Activated gamma-delta T cell treated with anti-CD3 and anti-CD28 coated beads, Interleukin-2, amount 50 U/mL, for 16 hours (primary cell): ENCODE data around the gene UTP15.

Source experiments
- DNase-seq: peaks from one replicate; pipeline ENCODE4 v3.0.0-alpha.2; 2020; ENCODE audit warnings: low read depth

The UTP15 gene

DNA sequence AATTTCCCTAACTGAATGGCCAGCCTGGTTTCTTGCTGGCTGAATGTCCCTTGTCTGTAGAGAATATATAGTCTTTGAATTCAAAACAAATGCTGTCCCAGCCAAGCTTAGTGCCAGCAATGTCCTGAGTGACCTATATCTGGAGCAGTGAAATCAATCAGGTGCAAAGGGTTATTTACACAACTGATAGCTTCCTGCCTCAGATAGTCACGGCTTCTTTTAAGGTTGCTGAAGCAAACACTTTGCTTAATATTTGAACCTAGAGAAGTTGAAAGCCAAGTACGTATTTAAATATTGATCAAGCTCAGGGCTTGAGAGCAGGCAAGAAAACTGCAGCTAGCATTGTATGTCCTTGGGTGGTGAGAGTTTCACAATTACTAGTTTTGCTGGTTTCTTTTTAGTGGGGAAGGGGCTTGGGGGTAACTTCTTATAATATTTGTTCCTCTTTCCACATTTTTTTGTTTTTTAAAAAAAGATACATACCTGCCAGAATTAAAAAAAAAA, 58.4 kb downstream of the UTP15 start:
- DNase-seq: no peak

DNA sequence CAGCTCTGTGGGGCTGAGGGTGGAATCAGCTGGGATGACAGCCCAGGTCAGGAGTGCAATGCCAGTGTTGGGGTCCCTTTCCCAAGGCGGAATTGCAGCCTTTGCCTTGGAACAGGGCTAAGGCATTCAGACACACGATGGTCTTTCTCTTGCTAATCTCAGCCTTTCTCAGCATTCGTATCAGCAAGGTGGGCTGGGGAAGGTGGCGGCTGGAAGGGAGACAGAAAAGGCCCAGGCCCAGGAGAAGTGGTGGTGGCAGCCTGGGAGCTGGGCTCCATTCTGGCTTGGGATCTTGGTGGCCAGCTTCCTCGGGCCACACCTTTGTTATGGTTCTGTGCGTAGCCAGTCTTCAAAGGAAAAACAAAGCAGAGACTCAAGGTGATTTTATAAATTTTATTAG, 59.3 kb downstream of the UTP15 start:
- no peak for DNase-seq

DNA sequence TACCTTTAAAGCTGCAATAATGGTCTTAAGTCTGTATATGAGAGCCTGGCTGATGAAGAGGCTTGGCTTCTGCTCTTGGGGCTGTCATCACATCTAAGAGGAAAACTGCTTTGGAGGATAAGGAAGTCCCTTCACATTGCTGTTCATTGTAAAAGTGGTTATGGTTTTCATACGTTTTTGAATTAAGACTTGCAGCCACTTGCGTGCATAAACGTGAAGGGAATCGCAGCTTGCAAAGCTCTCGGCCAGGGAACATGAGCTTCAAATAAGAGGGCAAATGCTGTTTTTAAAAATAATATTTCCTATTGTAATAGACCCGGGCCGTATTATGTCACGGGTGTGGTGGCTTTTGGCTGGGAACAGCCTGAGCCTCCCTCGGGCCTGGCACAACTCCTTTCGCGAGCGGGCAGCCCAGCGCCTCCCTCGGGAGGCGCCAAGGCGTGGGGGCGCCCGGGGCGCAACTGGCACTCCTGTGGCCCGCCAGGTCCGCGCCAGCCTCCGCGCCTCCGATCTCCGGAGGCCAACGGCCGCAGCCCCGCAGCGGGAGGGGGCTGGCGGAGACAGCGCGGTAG, 59.9 kb downstream of the UTP15 start:
- DNase-seq: no peak

DNA sequence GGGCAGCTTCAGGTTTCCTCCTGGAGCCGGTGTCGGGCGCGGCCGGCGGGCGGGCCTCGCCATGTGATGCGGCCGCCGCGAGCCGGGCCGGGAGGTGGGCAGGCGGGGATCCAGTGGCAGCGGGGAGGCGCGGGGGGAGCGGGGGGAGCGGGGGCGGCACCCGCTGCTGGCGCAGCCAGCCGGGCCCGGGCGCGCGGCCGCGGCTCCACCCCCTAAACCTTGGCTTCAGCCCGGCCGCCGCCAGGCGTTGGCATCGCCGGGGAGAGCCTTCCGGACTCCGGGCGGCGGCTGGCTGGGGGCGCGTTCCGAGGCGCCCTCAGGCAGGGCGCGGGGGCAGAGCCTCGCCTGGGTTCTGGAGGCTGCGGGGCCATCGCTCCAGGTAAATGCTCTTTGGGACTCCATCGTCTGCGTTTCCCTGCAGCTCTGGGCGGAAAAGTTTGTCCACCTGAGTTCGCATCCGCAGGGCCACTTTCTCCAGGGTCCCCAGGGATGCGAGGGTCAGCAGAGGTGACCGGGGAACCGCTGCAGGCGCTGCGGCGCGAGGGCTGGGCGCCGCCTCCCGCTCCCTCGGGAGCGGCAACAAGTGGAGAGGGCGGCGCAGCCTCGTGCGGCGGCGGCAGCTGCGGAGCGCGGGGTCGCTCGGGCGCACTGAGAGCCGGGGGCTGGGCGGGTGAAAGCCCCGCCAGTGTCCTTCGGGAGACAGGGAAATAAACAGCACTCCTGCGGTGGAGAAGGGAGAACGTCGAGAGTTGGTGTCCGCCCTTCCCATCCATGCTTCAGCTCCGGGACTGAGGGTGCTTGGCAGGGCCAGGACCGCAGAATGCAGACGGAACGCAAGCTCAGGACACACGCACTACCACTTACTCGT, 60.6 kb downstream of the UTP15 start, which contains the start of gene ARHGEF28:
Gene ARHGEF28, plus strand, starts transcription at position 253 of the 868 bp plus-strand sequence. CDS start 58,656 bp downstream, outside the sequence.
- DNase-seq: no peak

DNA sequence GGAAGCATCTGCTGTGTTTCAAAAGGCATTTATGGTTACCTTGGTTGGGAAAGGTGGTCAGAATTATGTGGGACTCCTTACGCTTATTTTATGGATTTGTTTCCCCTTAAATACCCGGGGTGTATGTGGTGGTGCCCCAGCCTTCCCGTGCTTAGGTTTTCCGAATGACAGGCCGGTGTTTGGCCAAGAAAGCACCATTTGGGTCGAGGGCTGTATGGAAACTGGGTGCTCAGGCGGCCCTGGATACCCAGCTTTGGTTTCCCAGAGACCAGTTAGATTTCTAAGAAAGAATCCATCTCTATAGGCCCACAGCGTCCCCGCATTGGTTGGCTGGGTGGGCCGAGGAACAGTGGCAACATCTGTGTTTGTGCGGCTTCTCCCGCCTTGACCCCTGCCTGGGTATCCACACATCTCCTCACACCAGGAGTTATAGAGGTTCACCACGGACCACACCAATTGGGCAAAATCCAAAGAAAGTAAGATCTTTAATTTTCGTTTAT, 61.3 kb downstream of the UTP15 start:
- DNase-seq: no peak

DNA sequence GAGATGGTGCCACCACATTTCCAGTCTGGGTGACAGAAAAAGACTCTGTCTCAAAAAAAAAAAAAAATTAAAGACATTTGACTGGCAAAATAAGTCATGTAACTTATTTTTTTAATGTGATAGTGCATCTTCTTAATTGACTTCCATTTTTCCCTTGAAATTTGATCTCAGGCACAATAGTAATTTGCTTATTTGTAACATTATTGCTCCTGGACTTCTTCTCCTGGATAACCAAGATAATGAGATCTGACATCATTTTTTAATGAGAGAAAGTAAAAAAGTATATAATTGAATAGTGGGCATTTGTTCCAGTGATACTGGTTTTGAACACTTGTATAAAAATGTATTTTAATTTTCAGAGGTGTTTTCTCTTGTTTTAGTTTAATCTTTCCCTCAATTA, 63.9 kb downstream of the UTP15 start:
- DNase-seq: no peak

DNA sequence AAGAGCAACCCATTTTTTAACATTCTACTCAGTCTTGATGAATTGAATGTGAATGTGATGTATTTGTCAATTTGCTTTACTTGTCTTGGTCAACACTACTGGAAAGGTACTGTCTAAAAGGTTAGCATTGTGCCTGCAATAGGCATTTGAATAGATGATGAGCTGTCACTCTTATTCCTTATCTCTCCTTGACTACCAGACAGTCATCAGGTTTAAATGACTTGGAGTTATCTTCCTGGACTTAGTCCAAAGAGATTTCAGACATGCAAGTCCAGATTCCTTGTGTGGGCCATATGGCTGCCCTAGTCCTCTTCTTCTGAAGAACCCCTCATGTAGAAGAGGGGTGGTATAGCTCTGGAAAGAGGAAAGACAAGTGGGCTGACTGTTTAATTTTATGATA, 65.2 kb downstream of the UTP15 start:
- DNase-seq: no peak

DNA sequence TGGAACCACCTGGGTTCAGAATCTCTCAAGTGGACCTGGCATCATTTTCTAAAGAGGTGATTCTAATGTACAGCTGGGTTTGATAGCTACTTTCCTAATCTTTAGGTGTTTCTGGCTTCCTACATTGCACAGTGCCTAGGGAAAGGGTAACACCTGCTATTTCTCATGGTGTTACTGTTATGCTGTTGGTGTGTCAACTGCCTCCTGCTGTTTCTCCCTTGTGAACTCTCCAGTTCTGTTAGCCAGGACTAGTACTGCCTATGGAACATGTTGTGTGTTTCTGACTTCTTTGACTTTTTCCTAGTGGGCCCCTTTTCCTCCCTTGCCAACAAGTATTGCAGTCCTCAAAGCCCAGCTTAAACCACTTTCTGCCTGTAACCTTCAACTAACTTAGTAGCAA, 66.0 kb downstream of the UTP15 start:
- DNase-seq: no peak
